ENCODE data around the gene PROK1. TPM values are rescaled to one million over a fixed set of nuclear protein-coding genes. Genes with fewer than 3 reads are reported as not detected.

Gene PROK1
- total and polyA plus RNA-seq, 2 of the 13 experiments (the other 11 are each of a cell fraction or from before 2014, with no cell fraction given), result 0.07 TPM; not detected in 1

DNA sequence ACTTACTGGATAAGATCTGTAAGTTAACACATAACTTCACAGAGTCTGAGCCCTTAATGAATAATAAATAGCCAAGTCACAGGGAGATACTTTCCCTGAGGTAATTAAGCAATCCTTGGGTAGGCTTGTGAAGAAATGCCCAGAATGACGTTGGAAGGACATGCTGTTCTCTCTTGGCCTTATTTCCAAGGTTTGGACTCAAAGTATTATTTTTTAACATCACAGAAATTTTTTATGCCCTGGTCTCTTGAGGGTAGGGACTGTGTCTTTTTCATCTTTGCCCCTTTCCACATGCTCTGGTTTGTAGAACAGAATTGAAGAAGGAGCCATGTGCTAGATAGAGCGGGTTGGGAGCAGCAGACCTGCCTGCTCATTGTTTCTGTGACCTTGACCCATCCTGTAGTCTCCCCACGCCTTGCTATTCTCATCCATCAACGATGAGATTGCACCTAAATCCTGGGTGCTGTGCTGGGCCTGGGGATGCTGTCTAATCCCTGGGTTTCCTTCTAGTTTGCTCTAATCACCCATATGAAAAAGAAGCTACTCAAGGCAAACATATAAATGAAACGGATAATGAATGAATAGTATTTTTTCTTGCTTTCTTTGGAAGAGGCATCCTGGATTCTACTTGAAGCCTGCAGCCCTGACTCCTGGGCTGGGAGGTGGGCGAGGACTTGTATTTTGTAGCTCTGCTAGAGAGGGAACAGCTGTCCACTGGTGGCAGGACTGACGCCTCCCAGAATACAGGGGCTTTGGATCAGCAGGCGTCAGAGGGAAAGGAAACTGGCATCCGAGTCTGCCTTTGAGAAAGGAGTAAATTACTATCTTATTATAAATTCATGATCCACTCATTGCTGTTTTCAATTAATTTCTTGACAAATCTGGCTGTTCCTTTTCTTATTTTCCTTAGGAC lies 26.0 kb upstream of the PROK1 start (continued):
- TF ChIP-seq, protein P1, sequence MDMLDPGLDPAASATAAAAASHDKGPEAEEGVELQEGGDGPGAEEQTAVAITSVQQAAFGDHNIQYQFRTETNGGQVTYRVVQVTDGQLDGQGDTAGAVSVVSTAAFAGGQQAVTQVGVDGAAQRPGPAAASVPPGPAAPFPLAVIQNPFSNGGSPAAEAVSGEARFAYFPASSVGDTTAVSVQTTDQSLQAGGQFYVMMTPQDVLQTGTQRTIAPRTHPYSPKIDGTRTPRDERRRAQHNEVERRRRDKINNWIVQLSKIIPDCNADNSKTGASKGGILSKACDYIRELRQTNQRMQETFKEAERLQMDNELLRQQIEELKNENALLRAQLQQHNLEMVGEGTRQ (IDR thresholded peaks at IDR 0.05; ENCODE audit: low read depth, low read length), result no peak
- TF ChIP-seq, protein P1 (CRISPR knock-in tag; IDR thresholded peaks at IDR 0.05; ENCODE audit: borderline replicate concordance), result no peak
- TF ChIP-seq ZNF337 (CRISPR knock-in tag; IDR thresholded peaks at IDR 0.05; ENCODE audit: borderline replicate concordance, low read depth), result no peak
- no peak for TF ChIP-seq DPF2 (CRISPR knock-in tag; IDR thresholded peaks at IDR 0.05; ENCODE audit: borderline replicate concordance, low read depth)
- TF ChIP-seq MTF2 (CRISPR knock-in tag; IDR thresholded peaks at IDR 0.05; ENCODE audit: borderline replicate concordance), result no peak
- TF ChIP-seq, protein P2, sequence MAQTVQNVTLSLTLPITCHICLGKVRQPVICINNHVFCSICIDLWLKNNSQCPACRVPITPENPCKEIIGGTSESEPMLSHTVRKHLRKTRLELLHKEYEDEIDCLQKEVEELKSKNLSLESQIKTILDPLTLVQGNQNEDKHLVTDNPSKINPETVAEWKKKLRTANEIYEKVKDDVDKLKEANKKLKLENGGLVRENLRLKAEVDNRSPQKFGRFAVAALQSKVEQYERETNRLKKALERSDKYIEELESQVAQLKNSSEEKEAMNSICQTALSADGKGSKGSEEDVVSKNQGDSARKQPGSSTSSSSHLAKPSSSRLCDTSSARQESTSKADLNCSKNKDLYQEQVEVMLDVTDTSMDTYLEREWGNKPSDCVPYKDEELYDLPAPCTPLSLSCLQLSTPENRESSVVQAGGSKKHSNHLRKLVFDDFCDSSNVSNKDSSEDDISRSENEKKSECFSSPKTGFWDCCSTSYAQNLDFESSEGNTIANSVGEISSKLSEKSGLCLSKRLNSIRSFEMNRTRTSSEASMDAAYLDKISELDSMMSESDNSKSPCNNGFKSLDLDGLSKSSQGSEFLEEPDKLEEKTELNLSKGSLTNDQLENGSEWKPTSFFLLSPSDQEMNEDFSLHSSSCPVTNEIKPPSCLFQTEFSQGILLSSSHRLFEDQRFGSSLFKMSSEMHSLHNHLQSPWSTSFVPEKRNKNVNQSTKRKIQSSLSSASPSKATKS (CRISPR knock-in tag; IDR thresholded peaks at IDR 0.05), result no peak
- no peak for TF ChIP-seq ZNF431 (CRISPR knock-in tag; IDR thresholded peaks at IDR 0.05; ENCODE audit: borderline replicate concordance, low read depth)
